DOHH2 (cell line): ENCODE results near the gene SPSB1.

Experiments used
- H3F3A ChIP-seq: fragments of 200-600 bp; sonication (generic), shearing (Covaris generic); 2 replicates; pipeline ENCODE4 v1.6.0; 2016; ENCODE audit warnings: antibody characterized with exemption, mild to moderate bottlenecking; ENCODE audit not compliant: control insufficient read depth, insufficient read depth
- H3K27ac ChIP-seq: fragments of 200-600 bp; sonication (generic); 2 replicates; pipeline ENCODE4 v1.5.1; 2014; ENCODE audit warnings: low read depth, mild to moderate bottlenecking, low read length, moderate library complexity
- H3K27me3 ChIP-seq: fragments of 200-600 bp; sonication (generic); 2 replicates; pipeline ENCODE4 v1.6.1; 2014; ENCODE audit warnings: mild to moderate bottlenecking, low read length, mixed read lengths; ENCODE audit not compliant: control insufficient read depth
- H3K36me3 ChIP-seq: fragments of 200-600 bp; sonication (generic); 2 replicates; pipeline ENCODE4 v1.6.1; 2014; ENCODE audit warnings: mild to moderate bottlenecking, low read length, moderate library complexity, mixed read lengths; ENCODE audit not compliant: control insufficient read depth
- H3K4me1 ChIP-seq: fragments of 200-600 bp; sonication (generic); 2 replicates; pipeline ENCODE4 v1.6.1; 2014; ENCODE audit warnings: mild to moderate bottlenecking, low read length, mixed read lengths; ENCODE audit not compliant: control insufficient read depth
- H3K4me2 ChIP-seq: fragments of 200-600 bp; sonication (generic); 2 replicates; pipeline ENCODE4 v1.6.0; 2014; ENCODE audit warnings: mild to moderate bottlenecking, low read length, moderate library complexity
- H3K4me3 ChIP-seq: fragments of 200-600 bp; sonication (generic); 2 replicates; pipeline ENCODE4 v1.5.1; 2014; ENCODE audit warnings: mild to moderate bottlenecking, low read length, mixed read lengths
- H3K79me2 ChIP-seq: fragments of 200-600 bp; sonication (generic); 2 replicates; pipeline ENCODE4 v1.6.1; 2014; ENCODE audit warnings: mild to moderate bottlenecking, low read length, mixed read lengths; ENCODE audit not compliant: control insufficient read depth
- H3K9me2 ChIP-seq: fragments of 200-600 bp; sonication (generic); replicated peaks from 2 replicates; pipeline ENCODE4 v1.6.1; 2014; ENCODE audit warnings: mild to moderate bottlenecking, low read length, mixed read lengths; ENCODE audit not compliant: control insufficient read depth
- H3K9me3 ChIP-seq: fragments of 200-600 bp; sonication (generic); 2 replicates; pipeline ENCODE4 v1.6.1; 2014; ENCODE audit warnings: antibody characterized with exemption, low read length, mixed read lengths; ENCODE audit not compliant: control insufficient read depth, insufficient read depth
- H4K20me1 ChIP-seq: fragments of 200-600 bp; sonication (generic); 2 replicates; pipeline ENCODE4 v1.6.0; 2014; ENCODE audit warnings: low read depth, mild to moderate bottlenecking, antibody characterized with exemption, low read length, moderate library complexity; ENCODE audit not compliant: control insufficient read depth, insufficient read depth
- EZH2phosphoT487 ChIP-seq: fragments of 200-600 bp; sonication (generic); IDR thresholded peaks from 2 replicates; pipeline ENCODE4 v1.6.1; 2017; ENCODE audit warnings: borderline replicate concordance, mild to moderate bottlenecking, antibody characterized with exemption, low read length, moderate library complexity, mixed read lengths
- TF ChIP-seq, protein P1 (sequence below): fragments of 200-600 bp; sonication (generic); IDR thresholded peaks from one replicate; pipeline ENCODE4 v1.5.1; 2014; ENCODE audit warnings: antibody characterized with exemption, mild to moderate bottlenecking, low read depth, low read length; ENCODE audit not compliant: poor library complexity, severe bottlenecking

The SPSB1 gene

DNA sequence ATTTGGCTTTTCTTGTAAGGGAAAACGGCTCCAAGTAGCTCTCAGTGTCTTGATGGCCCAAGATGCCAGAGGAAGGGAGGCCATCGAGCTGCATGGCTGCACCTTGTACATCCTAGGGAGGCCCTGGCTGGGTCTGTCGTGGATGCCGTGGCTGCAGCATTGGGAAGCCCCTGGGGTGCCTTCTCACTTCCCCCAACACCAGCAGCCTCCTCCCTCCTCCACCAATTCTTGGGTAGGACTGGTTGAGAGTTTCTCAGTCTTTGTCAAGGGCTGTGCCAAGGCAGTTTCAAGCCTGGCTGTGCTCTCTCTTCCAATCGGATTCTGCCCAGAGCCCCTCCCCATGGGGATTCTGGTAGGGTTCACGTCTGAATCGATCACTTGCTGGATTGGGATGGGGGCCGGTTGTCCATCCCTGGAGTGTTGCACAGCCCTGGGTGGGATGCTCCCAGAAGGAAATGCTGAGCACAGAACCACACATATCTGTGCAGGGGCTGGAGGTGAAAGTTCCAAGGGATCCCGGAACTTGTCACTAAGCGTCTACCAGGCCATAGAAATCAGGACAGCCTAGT, 14.0 kb upstream of the SPSB1 start:
- no peak overlapping the region for H3K4me3 ChIP-seq
- no peaks in the 10 kb centered on the region for H3K36me3 ChIP-seq
- H3K4me1 ChIP-seq: peaks cover 4% of the 10 kb centered on the region; the same call in 1 of the 2 replicates
- no peak overlapping the region for H3K4me2 ChIP-seq
- TF ChIP-seq, protein P1, sequence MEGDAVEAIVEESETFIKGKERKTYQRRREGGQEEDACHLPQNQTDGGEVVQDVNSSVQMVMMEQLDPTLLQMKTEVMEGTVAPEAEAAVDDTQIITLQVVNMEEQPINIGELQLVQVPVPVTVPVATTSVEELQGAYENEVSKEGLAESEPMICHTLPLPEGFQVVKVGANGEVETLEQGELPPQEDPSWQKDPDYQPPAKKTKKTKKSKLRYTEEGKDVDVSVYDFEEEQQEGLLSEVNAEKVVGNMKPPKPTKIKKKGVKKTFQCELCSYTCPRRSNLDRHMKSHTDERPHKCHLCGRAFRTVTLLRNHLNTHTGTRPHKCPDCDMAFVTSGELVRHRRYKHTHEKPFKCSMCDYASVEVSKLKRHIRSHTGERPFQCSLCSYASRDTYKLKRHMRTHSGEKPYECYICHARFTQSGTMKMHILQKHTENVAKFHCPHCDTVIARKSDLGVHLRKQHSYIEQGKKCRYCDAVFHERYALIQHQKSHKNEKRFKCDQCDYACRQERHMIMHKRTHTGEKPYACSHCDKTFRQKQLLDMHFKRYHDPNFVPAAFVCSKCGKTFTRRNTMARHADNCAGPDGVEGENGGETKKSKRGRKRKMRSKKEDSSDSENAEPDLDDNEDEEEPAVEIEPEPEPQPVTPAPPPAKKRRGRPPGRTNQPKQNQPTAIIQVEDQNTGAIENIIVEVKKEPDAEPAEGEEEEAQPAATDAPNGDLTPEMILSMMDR: no peak
- TF ChIP-seq EZH2phosphoT487: no peak
- H3F3A ChIP-seq: no peaks in the 10 kb centered on the region
- H3K79me2 ChIP-seq: no peaks in the 10 kb centered on the region
- no peak overlapping the region for H3K27ac ChIP-seq
- no peaks in the 10 kb centered on the region for H3K9me3 ChIP-seq
- H3K27me3 ChIP-seq: peaks cover 11% of the 10 kb centered on the region; the same call in 1 of the 2 replicates
- H3K9me2 ChIP-seq: no peaks in the 10 kb centered on the region
- H4K20me1 ChIP-seq: no peaks in the 10 kb centered on the region

DNA sequence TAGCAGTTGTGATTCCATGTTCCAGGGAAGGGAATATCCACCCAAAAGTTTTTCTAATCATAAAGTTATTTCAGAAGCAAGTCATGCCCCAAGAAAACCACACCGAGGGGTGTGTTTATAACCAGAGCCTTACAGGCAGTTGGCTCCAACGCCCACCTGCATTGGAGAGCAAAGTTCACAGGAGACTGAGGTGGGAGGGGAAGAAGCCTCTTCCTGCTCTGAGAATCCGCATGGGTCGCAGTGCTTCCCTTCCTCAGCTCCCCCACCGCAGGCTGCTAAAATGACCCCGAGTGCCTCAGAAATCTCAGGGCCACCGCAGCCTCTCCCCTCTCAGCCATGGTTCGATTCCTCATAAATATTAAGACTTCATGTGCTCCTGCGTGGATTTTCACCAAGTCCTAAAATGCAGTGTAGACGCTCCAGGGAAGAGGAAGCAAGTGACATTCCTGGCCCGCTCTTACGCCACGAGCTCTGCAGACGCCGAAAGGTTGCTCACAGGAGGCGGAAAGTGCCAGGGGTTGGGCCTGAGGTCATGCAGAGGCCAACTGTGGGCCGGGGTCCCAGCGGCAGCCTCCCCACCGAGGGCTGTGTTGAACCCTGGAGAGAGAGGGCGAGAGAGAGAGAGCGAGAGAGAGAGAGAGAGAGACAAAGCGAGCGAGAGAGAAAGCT, 13.4 kb upstream of the SPSB1 start:
- Histone ChIP-seq H3K36me3 (no peaks in the 10 kb centered on the region), H3K4me1 (peaks cover 4% of the 10 kb centered on the region; the same call in 1 of the 2 replicates), H3F3A (no peaks in the 10 kb centered on the region), H3K9me2 (no peaks in the 10 kb centered on the region), H3K4me3 (no peak overlapping the region), H3K79me2 (no peaks in the 10 kb centered on the region), H3K27me3 (peaks cover 11% of the 10 kb centered on the region; the same call in 1 of the 2 replicates), H4K20me1 (no peaks in the 10 kb centered on the region), H3K9me3 (no peaks in the 10 kb centered on the region), H3K4me2 (no peak overlapping the region), H3K27ac (no peak overlapping the region)
- no peak for TF ChIP-seq EZH2phosphoT487
- TF ChIP-seq, protein P1: no peak

DNA sequence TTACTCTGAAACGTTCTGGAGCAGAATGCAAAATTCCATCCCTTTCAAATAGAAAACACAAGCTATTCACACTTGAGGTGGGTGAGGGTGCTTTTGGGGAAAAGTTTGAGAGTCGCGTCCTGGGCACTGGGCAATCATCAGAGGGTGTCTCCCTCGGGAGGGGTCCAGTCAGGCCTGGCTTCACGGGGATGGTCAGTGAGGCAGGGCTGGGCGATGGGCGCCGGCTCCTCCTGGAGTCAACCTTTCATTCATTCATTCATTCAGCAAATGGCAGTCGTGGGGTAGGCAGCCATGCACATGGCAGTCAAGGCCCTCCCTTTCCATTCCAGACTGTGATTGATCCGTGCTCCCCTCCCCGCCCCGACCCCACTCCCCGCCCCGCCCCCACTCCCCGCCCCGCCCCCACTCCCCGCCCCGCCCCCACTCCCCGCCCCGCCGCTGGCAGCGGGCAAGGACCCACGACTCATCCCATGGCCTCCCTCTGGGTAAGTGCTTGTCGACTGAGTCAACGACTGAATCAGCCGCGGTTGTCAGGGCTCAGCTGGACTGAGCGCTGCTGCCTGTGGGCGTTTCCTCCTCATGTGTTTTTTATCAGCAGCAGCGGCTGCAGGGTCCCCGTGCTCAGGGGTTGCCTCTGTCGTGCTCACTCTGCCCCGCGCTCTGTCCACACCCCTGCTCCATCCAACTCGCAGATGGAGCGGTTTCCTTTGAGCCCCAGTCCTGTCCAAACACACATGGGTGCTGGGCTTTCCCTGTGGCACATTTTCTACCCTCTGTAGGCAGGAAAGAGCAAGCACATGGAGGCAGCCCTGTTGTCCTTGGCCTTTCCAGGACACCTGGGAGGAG, 12.5 kb upstream of the SPSB1 start:
- H3K4me2 ChIP-seq: no peak overlapping the region
- H3K4me3 ChIP-seq: no peak overlapping the region
- H3K79me2 ChIP-seq: no peaks in the 10 kb centered on the region
- no peaks in the 10 kb centered on the region for H3K9me2 ChIP-seq
- H3K36me3 ChIP-seq: no peaks in the 10 kb centered on the region
- H3K4me1 ChIP-seq: peaks cover 4% of the 10 kb centered on the region; the same call in 1 of the 2 replicates
- no peaks in the 10 kb centered on the region for H4K20me1 ChIP-seq
- TF ChIP-seq, protein P1: no peak
- TF ChIP-seq EZH2phosphoT487: no peak
- H3K27ac ChIP-seq: no peak overlapping the region
- no peaks in the 10 kb centered on the region for H3F3A ChIP-seq
- H3K9me3 ChIP-seq: no peaks in the 10 kb centered on the region
- peaks cover 8% of the 10 kb centered on the region; the same call in 1 of the 2 replicates for H3K27me3 ChIP-seq
